ENCODE measurements around the gene CD14. TPM values are rescaled to one million over a fixed set of nuclear protein-coding genes. Genes with fewer than 3 reads are reported as not detected.

Gene CD14
- polyA plus RNA-seq (2011; rRNA removed) (0.29 and 0.71 TPM in 2 replicates), polyA minus RNA-seq (2011; rRNA and poly(A)+ RNA removed) (0.13 TPM in 1 of 2 replicates, not detected in the other)

- CTCF ChIA-PET: interaction anchor here (0.8 to 2.2 kb wide), 5 partner anchors 58 to 281 kb away, joined by 3 to 6 read pairs (median 4); partner anchors contain the start of genes EIF4EBP3 and SRA1
- H3K9me3 ChIP-seq (ENCODE audit: control insufficient read depth, insufficient read depth, low read length): peaks cover 8% of the 10 kb centered on the region
- POLR2A ChIA-PET: interaction anchor here (0.9 to 1.1 kb wide), 3 partner anchors 15 to 69 kb away, joined by 3 to 13 read pairs (median 3); partner anchors contain the start of genes IK and NDUFA2
- no peak within 1 kb of the TSS for H3K27ac ChIP-seq (ENCODE audit: low read depth, low read length)
- TF ChIP-seq, protein P1, sequence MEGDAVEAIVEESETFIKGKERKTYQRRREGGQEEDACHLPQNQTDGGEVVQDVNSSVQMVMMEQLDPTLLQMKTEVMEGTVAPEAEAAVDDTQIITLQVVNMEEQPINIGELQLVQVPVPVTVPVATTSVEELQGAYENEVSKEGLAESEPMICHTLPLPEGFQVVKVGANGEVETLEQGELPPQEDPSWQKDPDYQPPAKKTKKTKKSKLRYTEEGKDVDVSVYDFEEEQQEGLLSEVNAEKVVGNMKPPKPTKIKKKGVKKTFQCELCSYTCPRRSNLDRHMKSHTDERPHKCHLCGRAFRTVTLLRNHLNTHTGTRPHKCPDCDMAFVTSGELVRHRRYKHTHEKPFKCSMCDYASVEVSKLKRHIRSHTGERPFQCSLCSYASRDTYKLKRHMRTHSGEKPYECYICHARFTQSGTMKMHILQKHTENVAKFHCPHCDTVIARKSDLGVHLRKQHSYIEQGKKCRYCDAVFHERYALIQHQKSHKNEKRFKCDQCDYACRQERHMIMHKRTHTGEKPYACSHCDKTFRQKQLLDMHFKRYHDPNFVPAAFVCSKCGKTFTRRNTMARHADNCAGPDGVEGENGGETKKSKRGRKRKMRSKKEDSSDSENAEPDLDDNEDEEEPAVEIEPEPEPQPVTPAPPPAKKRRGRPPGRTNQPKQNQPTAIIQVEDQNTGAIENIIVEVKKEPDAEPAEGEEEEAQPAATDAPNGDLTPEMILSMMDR (IDR thresholded peaks at IDR 0.05; ENCODE audit: low read depth, low read length): no peak
- peaks cover 21% of the 10 kb centered on the region for H3K27me3 ChIP-seq (ENCODE audit: control insufficient read depth, insufficient read depth, low read length)
- H3K4me3 ChIP-seq (ENCODE audit: low read depth, low read length): peak within 1 kb of the TSS; percentile 60
- DNase-seq (ENCODE audit: low read depth, low spot score): no peak
Measured at GRCh38 chr5:140633021-140633471, at the start of gene CD14. TSS of gene CD14 (minus strand) at chr5:140633175. CDS start at chr5:140633071, 104 bp downstream.

GRCh38 chr5:140678993-140679392 is 46.0 kb upstream of the CD14 start:
- Histone ChIP-seq H3K9me3 (ENCODE audit: control insufficient read depth, insufficient read depth, low read length) (no peaks in the 10 kb centered on the region), H3K27ac (ENCODE audit: low read depth, low read length) (no peak overlapping the region), H3K27me3 (ENCODE audit: control insufficient read depth, insufficient read depth, low read length) (no peaks in the 10 kb centered on the region), H3K4me3 (ENCODE audit: low read depth, low read length) (no peak overlapping the region)
- POLR2A ChIA-PET: interaction anchor here (1.2 kb wide), 1 partner anchor 12 kb away, joined by 5 read pairs; the partner anchor contains the start of genes HARS1 and HARS2
- no peak for DNase-seq (ENCODE audit: low read depth, low spot score)
- CTCF ChIA-PET: no interaction called here
- TF ChIP-seq, protein P1 (IDR thresholded peaks at IDR 0.05; ENCODE audit: low read depth, low read length): no peak

DNA sequence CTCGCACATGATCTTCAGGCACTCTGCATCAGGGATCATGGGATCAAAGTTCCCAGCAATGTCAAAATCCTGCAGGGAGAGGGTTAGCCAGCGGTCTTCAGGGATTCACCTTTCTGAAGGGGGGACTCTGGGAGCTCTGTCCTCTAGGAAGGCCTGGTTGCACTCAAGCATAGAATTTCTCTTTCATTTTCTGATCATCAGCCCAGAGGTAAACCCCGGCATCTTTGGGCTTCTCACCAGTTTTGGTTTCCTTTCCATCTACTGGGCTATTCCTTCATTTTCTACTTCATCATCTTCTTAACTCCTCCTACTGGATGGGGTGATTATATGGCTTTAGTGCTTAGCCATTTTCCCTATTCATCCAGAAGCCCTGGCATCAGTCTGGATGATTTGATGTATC is 45.0 kb upstream of the CD14 start:
- POLR2A ChIA-PET: no interaction called here
- DNase-seq (ENCODE audit: low read depth, low spot score): no peak
- H3K27me3 ChIP-seq (ENCODE audit: control insufficient read depth, insufficient read depth, low read length): no peaks in the 10 kb centered on the region
- H3K9me3 ChIP-seq (ENCODE audit: control insufficient read depth, insufficient read depth, low read length): no peaks in the 10 kb centered on the region; the same call in 1 of the 2 replicates
- CTCF ChIA-PET: no interaction called here
- no peak overlapping the region for H3K4me3 ChIP-seq (ENCODE audit: low read depth, low read length)
- TF ChIP-seq, protein P1 (IDR thresholded peaks at IDR 0.05; ENCODE audit: low read depth, low read length): no peak
- H3K27ac ChIP-seq (ENCODE audit: low read depth, low read length): no peak overlapping the region

DNA sequence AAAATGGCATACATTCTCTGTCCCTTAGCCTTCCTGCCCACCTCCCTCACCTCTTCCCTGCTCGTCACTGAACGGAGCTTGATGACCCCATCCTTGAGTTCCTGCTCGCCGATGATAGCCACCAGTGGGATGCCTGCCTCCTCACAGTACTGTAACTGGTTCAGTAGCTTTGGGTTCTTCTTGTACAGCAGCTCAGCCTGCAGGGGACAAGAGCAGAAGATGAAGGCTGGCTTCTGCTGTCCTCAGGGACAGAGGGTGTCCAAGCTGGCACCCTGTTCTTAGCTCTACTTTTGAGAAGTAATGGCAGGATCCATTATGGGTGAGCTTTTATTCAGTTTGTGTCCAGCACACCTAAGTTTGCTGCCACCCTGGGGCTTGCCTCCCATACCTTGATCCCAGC is 41.7 kb upstream of the CD14 start:
- POLR2A ChIA-PET: interaction anchor here (0.7 to 1.1 kb wide), 2 partner anchors 16 to 27 kb away, joined by 4 to 8 read pairs; partner anchors contain the start of gene IK
- TF ChIP-seq, protein P1 (IDR thresholded peaks at IDR 0.05; ENCODE audit: low read depth, low read length): no peak
- no peak overlapping the region for H3K27ac ChIP-seq (ENCODE audit: low read depth, low read length)
- H3K27me3 ChIP-seq (ENCODE audit: control insufficient read depth, insufficient read depth, low read length): no peaks in the 10 kb centered on the region
- no peak overlapping the region for H3K4me3 ChIP-seq (ENCODE audit: low read depth, low read length)
- no peaks in the 10 kb centered on the region; the same call in 1 of the 2 replicates for H3K9me3 ChIP-seq (ENCODE audit: control insufficient read depth, insufficient read depth, low read length)
- CTCF ChIA-PET: no interaction called here
- no peak for DNase-seq (ENCODE audit: low read depth, low spot score)

DNA sequence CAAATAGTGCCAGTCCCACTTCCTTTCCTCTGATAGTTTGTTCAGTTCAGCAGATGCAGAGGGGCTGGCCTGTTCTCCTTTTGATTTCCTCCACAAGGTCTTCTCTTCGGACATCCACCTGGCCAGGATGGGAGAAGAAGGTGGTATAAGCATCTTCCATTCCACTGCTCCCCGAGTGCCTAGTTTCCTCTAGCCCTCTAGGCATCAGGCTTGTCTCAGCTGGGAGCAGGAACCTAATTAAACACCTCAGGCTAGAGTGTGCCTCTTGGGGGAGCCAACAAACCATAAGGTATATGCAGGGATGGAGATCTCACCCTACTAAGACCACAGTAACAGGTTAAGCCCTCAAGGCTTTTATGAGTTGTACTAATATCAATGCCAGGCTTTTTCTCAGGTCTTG is 41.2 kb upstream of the CD14 start:
- CTCF ChIA-PET: no interaction called here
- Histone ChIP-seq H3K4me3 (ENCODE audit: low read depth, low read length) (no peak overlapping the region), H3K27ac (ENCODE audit: low read depth, low read length) (no peak overlapping the region), H3K27me3 (ENCODE audit: control insufficient read depth, insufficient read depth, low read length) (no peaks in the 10 kb centered on the region), H3K9me3 (ENCODE audit: control insufficient read depth, insufficient read depth, low read length) (no peaks in the 10 kb centered on the region; the same call in 1 of the 2 replicates)
- TF ChIP-seq, protein P1 (IDR thresholded peaks at IDR 0.05; ENCODE audit: low read depth, low read length): no peak
- POLR2A ChIA-PET: interaction anchor here (1.1 kb wide), 1 partner anchor 16 kb away, joined by 4 read pairs; no protein-coding TSS in a partner anchor
- DNase-seq (ENCODE audit: low read depth, low spot score): no peak

Measured in AG04450 (cell line).